Endodermal cell (in vitro differentiated cells): ENCODE results near the gene PLEKHG3. TPM values are rescaled to one million over a fixed set of nuclear protein-coding genes. Genes with fewer than 3 reads are reported as not detected.

Experiments used
- DNase-seq: peaks from one replicate; pipeline ENCODE4 v3.0.0-alpha.2; 2017
- H3K27ac ChIP-seq: 2 replicates; pipeline ENCODE4 v1.5.1; 2013; ENCODE audit warnings: mild to moderate bottlenecking, low read depth, low read length, moderate library complexity
- H3K27me3 ChIP-seq: 2 replicates; pipeline ENCODE4 v1.6.1; 2013; ENCODE audit warnings: mild to moderate bottlenecking, low read length, moderate library complexity; ENCODE audit not compliant: insufficient read depth, control insufficient read depth, poor library complexity, severe bottlenecking
- H3K36me3 ChIP-seq: 2 replicates; pipeline ENCODE4 v1.7.0; 2013; ENCODE audit warnings: mild to moderate bottlenecking, low read length, moderate library complexity; ENCODE audit not compliant: control insufficient read depth, insufficient read depth
- H3K4me1 ChIP-seq: one replicate; pipeline ENCODE4 v1.7.0; 2013; ENCODE audit warnings: low read length; ENCODE audit not compliant: control insufficient read depth, insufficient read depth
- H3K4me3 ChIP-seq: 2 replicates; pipeline ENCODE4 v1.5.1; 2013; ENCODE audit warnings: mild to moderate bottlenecking, low read length, moderate library complexity
- H3K9ac ChIP-seq: 2 replicates; pipeline ENCODE4 v1.6.1; 2013; ENCODE audit warnings: mild to moderate bottlenecking, low read length, moderate library complexity; ENCODE audit not compliant: poor library complexity, severe bottlenecking; ENCODE audit errors: extremely low read depth
- H3K9me3 ChIP-seq: 2 replicates; pipeline ENCODE4 v1.6.1; 2013; ENCODE audit warnings: mild to moderate bottlenecking, low read length, moderate library complexity; ENCODE audit not compliant: control insufficient read depth
- H3K27ac Mint-ChIP-seq: 2 replicates; pipeline ENCODE4 v1.8.0; 2020; ENCODE audit warnings: mixed read lengths
- H3K27me3 Mint-ChIP-seq: 2 replicates; pipeline ENCODE4 v1.8.0; 2021; ENCODE audit warnings: mild to moderate bottlenecking, mixed read lengths; ENCODE audit not compliant: insufficient read depth
- H3K36me3 Mint-ChIP-seq: 2 replicates; pipeline ENCODE4 v1.8.0; 2020; ENCODE audit warnings: low read depth, mixed read lengths
- H3K4me1 Mint-ChIP-seq: 2 replicates; pipeline ENCODE4 v1.8.0; 2020; ENCODE audit warnings: mixed read lengths
- H3K4me3 Mint-ChIP-seq: 2 replicates; pipeline ENCODE4 v1.8.0; 2020; ENCODE audit warnings: mild to moderate bottlenecking, moderate library complexity, mixed read lengths
- H3K9me3 Mint-ChIP-seq: 2 replicates; pipeline ENCODE4 v1.8.0; 2020; ENCODE audit warnings: mild to moderate bottlenecking, mixed read lengths
- WGBS, 2 experiments: methylation state at CpG; one replicate each; pipeline versions ENCODE4 v1.1.5 to v1.1.7; 2013; ENCODE audit warnings: missing lambda C conversion rate in 2 of 2, mixed read lengths in 1 of 2; ENCODE audit not compliant: insufficient coverage in 1 of 2, insufficient read length in 1 of 2; 5-methylcytosine and 5-hydroxymethylcytosine counted together
- total RNA-seq, 2 donors: library from RNA; stranded (reverse); fragmentation: NEBNext Ultra II Directional in 1 of 2; extraction: Animal tissue kit (Norgen Biotek cat#: 25700) in 1 of 2; gene quantifications; 2 replicates in 1 of 2; 3 replicates in 1 of 2; pipeline ENCODE4 v1.2.1, GENCODE V29; 2021
- TF ChIP-seq, protein P1 (sequence below): fragments of 200-600 bp; sonication (generic); conservative IDR thresholded peaks from 2 replicates; pipeline ENCODE4 v1.5.0; 2021; ENCODE audit warnings: antibody characterized with exemption, mild to moderate bottlenecking

The PLEKHG3 gene
- total RNA-seq, 2 donors from 2014 or later: 31.7 to 52.6 TPM

DNA sequence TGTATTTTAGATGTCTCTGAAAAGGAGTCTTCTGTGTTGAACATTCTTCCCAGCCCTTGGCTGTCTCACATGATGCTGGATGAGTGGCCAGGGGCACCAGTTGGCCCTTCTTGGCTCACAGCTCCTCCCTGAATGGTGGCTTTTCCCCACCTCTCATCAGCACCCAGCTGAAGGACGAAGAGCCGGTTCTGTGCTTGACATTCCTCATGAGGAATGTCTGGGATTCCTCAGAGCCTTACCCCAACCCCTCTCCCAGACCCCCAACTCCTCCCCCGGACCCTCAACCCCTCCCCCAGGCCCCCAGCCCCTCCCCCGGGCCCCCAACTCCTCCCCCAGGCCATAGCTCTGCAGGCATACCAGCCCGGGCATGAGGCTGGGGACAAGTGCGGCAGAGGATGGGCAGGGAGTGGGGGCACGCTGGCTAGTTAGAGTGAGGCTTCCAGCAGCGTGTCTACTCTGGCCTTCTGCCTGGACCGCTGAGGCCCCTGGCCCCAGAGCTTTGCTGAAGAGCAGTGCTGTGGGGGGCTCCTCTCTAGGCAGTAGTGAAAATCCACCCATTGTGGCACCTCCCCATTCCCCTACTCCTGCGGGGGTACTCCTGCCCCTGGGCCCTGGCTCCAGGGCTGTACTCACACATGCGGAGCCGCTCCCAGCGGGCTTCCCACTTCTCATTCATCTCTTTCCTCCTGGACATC is 64.3 kb downstream of the PLEKHG3 start:
- Histone ChIP-seq H3K27ac (no peak overlapping the region), H3K9me3 (peaks cover 7% of the 10 kb centered on the region), H3K9ac (no peak overlapping the region), H3K4me3 (no peak overlapping the region), H3K36me3 (no peaks in the 10 kb centered on the region), H3K27me3 (no peaks in the 10 kb centered on the region), H3K4me1 (peaks cover 1% of the 10 kb centered on the region)
- Mint-ChIP-seq H3K27ac (no peak overlapping the region), H3K4me3 (no peak overlapping the region), H3K9me3 (peaks cover 14% of the 10 kb centered on the region), H3K27me3 (peaks cover 11% of the 10 kb centered on the region), H3K4me1 (peaks cover 10% of the 10 kb centered on the region), H3K36me3 (no peaks in the 10 kb centered on the region)
- WGBS, 2 experiments: 89 to 100% methylated on average over 1 to 11 of the region's 13 CpGs
- peak; percentile 75 for DNase-seq
- TF ChIP-seq, protein P1, sequence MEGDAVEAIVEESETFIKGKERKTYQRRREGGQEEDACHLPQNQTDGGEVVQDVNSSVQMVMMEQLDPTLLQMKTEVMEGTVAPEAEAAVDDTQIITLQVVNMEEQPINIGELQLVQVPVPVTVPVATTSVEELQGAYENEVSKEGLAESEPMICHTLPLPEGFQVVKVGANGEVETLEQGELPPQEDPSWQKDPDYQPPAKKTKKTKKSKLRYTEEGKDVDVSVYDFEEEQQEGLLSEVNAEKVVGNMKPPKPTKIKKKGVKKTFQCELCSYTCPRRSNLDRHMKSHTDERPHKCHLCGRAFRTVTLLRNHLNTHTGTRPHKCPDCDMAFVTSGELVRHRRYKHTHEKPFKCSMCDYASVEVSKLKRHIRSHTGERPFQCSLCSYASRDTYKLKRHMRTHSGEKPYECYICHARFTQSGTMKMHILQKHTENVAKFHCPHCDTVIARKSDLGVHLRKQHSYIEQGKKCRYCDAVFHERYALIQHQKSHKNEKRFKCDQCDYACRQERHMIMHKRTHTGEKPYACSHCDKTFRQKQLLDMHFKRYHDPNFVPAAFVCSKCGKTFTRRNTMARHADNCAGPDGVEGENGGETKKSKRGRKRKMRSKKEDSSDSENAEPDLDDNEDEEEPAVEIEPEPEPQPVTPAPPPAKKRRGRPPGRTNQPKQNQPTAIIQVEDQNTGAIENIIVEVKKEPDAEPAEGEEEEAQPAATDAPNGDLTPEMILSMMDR: no peak

DNA sequence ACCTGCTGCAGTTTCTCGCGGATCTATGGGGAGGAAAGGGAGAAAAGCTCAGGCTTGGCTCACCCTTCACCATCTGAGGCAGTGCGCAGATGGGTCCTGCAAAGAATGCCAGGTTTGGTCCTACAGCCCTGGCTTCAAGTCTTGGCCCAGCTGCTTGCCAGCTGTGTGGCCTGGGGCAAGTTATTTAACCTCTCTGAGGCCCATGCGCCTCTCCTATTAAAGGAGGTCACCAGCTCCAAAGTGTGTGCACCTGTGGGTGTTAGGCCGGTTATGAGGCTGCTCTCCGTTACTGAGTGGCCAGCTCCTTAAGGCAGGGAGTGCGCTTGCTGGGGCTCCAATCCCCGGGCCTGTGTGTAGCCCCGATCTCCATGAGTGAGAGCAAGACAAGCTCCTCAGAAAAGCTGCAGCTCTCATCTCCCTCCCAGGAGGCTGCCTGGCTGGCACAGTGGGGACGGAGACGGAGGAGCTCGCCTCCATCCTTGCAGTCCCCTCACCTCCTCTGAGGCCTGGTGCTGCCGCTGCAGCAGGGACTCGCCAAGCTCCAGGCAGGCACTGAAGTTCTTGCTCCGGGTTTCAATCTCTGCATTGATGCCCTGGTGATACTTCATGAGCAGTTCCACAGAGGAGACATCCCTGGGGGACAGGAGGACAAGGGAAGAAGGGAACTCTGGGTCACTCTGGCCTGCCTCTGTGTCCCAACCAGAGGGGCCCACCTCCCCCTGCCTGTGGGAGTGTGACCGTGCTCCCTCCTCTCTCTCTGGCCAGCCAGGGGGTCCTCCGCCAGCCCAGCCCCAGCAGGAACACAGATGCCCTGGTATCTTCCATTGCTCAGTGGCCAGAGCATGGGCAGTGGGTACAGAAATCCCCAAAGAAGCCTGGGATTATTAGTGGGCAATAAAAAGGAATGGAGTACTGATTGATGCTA is 65.1 kb downstream of the PLEKHG3 start:
- peaks cover 4% of the 10 kb centered on the region for H3K27me3 Mint-ChIP-seq
- H3K4me1 ChIP-seq: no peaks in the 10 kb centered on the region
- TF ChIP-seq, protein P1: no peak
- peaks cover 7% of the 10 kb centered on the region for H3K4me1 Mint-ChIP-seq
- no peak for DNase-seq
- no peak overlapping the region for H3K4me3 ChIP-seq
- peaks cover 22% of the 10 kb centered on the region for H3K9me3 Mint-ChIP-seq
- H3K9me3 ChIP-seq: peaks cover 15% of the 10 kb centered on the region
- no peaks in the 10 kb centered on the region for H3K36me3 Mint-ChIP-seq
- no peak overlapping the region for H3K4me3 Mint-ChIP-seq
- 91 to 95% methylated on average over 10 to 17 of the region's 17 CpGs for WGBS, 2 experiments
- no peak overlapping the region for H3K27ac ChIP-seq
- no peaks in the 10 kb centered on the region for H3K27me3 ChIP-seq
- no peak overlapping the region for H3K27ac Mint-ChIP-seq
- H3K36me3 ChIP-seq: no peaks in the 10 kb centered on the region
- H3K9ac ChIP-seq: no peak overlapping the region

DNA sequence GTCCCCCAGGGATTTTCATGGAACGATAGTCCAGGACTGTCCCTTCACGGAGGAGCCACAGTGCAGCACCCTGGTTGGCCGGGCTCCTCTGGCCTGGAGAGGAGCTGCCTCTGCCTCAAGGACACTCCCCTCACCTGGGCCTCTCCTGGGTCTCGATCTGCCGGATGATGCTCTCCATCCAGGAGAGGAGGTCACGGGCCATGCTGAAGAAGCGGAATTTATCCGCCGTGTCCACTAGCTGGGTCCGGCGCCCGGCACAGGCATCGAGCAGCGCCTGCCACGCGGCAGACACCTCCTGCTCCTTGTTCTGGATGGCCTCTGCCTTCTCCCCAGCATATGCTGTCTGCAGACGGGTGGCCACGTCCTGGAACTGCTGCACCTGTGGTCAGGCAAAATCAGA is 66.5 kb downstream of the PLEKHG3 start:
- Mint-ChIP-seq H3K27me3 (no peaks in the 10 kb centered on the region), H3K4me1 (peaks cover 4% of the 10 kb centered on the region), H3K27ac (no peak overlapping the region), H3K9me3 (peaks cover 34% of the 10 kb centered on the region), H3K36me3 (no peaks in the 10 kb centered on the region), H3K4me3 (no peak overlapping the region)
- 88 to 95% methylated on average over 11 to 18 of the region's 18 CpGs for WGBS, 2 experiments
- Histone ChIP-seq H3K4me3 (no peak overlapping the region), H3K4me1 (no peaks in the 10 kb centered on the region), H3K36me3 (no peaks in the 10 kb centered on the region), H3K27ac (no peak overlapping the region), H3K27me3 (no peaks in the 10 kb centered on the region), H3K9me3 (peaks cover 17% of the 10 kb centered on the region), H3K9ac (no peak overlapping the region)
- TF ChIP-seq, protein P1: no peak
- DNase-seq: no peak
